HG03103 (cell line): ENCODE data around the gene SEMA3F.

Source experiments
- ATAC-seq: cut with Tn5 transposase; IDR thresholded peaks from one replicate; pipeline ENCODE4 v1.9.1; 2021; ENCODE audit warnings: low read depth; ENCODE audit not compliant: unreplicated experiment

Gene SEMA3F

DNA sequence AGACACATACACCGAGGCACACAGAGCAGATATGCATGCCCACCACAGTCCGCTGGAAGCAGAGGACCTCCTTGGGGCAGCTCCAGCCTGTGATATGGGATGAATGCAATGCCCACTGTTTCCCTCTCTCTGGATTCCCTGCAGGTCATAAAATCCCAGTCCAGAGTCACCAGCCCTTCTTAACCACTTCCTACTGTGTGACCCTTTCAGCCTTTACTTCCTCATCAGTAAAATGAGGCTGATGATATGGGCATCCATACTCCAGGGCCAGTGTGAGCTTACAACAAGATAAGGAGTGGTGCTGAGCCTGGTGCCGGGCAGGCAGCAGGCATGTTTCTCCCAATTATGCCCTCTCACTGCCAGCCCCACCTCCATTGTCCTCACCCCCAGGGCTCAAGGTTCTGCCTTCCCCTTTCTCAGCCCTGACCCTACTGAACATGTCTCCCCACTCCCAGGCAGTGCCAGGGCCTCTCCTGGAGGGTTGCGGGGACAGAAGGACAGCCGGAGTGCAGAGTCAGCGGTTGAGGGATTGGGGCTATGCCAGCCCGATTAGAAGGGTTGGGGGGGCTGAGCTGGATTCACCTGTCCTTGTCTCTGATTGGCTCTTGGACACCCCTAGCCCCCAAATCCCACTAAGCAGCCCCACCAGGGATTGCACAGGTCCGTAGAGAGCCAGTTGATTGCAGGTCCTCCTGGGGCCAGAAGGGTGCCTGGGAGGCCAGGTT, 36.0 kb downstream of the SEMA3F start, which contains the start of gene GNAT1:
Gene GNAT1 (plus strand): TSS at position 675 of the 725 bp plus-strand sequence. CDS start 116 bp downstream, outside the sequence.
- no peak for ATAC-seq

DNA sequence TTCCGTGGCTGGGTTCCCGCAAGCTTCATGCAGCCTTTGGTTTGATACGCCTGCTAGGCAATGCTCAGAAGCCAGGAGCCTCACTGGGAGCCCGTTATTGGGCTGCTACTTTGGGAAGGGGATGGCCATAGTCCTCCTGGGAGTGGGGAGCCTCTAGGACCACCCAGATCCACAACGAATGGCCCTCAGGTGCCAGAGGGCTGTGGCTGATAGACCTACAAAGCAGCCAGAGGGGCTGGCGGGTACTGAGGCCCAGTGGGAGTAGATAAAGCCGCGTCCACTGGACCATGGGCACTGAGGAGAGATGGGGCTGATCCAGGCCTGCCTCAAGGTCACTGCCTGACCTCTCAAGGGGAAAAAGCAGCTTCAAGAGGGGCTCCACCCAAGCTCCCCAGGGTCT, 37.0 kb downstream of the SEMA3F start:
- no peak for ATAC-seq

DNA sequence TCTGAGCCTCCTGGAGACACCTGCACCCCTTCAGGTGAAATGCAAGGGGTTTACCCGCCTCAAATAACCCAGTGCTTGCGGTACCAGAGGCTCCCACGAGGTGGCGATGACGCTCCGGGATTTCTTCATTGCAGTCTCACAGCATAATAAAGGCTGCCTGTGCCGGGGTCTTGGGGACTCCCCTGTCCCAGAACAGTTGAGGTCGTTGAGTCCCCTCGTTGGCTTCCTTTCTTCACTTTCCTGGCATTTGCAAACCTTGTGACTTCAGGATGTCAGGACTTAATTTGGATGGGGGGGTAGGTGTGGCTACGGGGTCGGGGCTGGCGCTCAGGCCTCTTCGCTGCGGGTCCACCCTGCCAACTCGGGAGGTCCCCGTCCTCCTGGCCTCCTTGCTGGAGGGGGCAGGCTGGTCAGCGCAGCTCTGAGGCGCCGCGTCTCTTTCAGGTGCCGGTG, 37.6 kb downstream of the SEMA3F start:
- ATAC-seq, result no peak

DNA sequence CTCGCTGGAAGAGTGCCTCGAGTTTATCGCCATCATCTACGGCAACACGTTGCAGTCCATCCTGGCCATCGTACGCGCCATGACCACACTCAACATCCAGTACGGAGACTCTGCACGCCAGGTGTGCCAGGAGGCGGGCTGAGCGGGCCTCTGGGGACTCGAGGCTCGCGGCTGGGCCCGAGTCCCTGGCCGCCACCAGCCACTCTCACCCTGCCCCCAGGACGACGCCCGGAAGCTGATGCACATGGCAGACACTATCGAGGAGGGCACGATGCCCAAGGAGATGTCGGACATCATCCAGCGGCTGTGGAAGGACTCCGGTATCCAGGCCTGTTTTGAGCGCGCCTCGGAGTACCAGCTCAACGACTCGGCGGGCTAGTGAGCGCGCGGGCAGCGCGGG, 38.2 kb downstream of the SEMA3F start:
- no peak for ATAC-seq

DNA sequence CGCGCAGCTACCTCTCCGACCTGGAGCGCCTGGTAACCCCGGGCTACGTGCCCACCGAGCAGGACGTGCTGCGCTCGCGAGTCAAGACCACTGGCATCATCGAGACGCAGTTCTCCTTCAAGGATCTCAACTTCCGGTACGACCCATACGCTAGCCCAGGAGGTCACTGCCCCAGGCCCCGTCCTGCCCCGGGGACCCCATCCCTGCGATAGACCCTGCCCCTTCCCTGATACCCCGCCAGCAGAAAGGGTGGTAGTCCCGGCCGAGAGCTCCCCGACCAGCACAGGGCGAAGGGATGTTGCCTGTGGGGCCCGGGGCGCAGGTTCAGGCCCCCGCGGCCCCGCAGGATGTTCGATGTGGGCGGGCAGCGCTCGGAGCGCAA, 38.6 kb downstream of the SEMA3F start:
- no peak for ATAC-seq

DNA sequence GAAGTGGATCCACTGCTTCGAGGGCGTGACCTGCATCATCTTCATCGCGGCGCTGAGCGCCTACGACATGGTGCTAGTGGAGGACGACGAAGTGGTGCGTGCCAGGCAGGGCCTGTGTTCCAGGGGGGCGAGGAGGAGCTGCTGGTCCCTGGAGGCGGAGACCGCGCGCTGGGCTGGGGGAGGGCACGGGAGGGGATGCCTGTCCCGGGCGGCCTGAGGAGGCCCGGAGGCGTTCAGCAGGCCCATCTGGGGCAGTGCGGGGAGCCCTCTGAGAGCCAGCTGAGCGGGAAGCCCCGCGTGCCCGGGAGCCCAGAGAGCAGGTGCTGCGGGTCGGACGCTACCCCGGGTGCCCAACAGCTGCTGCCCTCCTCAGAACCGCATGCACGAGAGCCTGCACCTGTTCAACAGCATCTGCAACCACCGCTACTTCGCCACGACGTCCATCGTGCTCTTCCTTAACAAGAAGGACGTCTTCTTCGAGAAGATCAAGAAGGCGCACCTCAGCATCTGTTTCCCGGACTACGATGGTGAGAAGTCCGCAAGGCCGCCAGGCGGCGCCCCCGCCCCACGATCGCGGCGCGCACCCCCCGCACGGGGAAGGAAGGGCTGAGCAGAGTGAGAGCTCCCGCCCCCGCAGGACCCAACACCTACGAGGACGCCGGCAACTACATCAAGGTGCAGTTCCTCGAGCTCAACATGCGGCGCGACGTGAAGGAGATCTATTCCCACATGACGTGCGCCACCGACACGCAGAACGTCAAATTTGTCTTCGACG, 39.2 kb downstream of the SEMA3F start:
- no peak for ATAC-seq

DNA sequence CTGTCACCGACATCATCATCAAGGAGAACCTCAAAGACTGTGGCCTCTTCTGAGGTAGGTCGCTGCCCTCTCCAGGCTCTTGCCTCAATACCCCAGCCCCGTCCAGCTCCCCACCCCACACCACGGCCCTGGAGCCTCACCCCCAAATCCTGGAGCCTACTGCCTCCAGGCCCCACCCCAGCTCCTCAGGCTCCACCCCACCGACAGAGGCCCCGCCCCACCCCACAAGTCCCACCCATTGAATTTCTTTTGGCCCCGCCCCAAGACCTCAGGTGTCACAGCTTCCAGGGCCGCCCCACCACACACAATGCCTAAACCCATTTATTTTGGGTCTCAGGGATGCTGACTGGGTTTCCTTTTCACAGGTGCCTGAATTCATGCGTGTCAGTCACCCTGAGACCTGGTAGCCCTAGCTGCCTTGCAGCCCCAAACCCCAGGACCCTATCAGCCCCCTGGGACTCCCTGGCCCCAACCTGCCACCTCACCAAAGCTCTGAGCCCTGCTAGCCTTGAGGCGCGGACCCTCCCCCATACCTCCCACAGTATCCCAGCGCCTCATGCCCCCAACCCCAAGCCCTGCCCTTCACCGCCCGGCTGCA, 39.9 kb downstream of the SEMA3F start:
- no peak for ATAC-seq

DNA sequence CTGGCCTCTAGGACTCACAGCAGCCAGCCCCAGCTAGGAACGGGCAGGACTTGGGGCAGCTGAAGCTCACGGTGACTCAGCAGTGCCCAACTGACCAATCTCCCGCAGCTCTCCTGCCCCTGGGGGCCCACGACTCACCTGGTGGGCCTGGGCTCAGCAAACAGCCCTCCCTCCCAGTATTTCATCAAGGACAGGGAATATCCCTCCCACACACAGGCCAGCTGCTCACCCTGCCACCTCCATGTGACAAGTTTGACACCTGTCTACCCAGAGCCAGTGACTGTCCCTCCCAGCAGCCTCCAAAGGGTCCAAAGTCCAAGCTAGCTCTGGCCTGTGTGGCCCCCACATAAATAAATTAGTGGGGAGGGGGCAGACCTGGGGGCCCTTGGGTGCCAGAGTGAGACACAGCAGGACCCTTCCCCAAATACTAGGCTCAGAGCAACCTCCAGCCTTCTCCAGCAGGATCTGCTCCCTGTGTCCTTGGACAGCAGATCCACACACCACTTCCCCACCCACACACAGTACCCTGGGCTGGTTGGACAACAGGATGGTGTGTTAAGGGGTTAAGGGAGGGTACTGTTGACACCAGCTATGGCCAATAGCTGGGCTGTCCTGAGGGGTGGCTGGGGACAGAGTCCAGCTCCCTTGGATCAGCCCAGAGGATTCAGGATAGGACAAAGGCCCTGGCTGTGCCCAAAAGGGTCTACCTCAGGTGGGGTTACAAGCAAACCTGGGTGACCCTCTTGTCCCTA, 40.6 kb downstream of the SEMA3F start:
- ATAC-seq, result no peak

DNA sequence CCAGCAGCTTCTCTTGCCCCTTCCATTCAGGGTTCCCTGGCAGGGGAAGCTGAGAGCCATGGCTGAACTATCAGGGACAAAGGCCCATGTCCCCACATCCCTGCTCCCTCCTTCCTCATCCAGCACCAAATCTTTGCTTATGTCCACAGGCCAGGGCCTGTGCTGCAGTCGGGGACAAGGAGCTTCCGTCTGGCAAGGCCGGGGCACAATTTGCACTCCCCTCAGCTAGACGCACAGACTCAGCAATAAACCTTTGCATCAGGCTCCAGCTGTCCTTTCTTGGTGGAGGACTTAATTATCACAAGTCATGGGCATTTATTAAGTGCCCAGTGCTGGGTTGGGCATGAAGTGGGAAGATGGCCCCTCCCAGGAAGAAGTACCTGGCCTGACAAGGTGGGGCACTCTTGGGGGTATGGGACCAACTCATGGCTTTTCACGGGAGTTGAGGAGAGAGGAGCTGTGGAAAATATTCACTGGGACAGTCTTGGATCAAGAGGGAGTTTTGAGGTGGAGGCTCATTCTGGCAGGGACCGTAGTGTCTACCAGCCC, 41.2 kb downstream of the SEMA3F start:
- no peak for ATAC-seq

DNA sequence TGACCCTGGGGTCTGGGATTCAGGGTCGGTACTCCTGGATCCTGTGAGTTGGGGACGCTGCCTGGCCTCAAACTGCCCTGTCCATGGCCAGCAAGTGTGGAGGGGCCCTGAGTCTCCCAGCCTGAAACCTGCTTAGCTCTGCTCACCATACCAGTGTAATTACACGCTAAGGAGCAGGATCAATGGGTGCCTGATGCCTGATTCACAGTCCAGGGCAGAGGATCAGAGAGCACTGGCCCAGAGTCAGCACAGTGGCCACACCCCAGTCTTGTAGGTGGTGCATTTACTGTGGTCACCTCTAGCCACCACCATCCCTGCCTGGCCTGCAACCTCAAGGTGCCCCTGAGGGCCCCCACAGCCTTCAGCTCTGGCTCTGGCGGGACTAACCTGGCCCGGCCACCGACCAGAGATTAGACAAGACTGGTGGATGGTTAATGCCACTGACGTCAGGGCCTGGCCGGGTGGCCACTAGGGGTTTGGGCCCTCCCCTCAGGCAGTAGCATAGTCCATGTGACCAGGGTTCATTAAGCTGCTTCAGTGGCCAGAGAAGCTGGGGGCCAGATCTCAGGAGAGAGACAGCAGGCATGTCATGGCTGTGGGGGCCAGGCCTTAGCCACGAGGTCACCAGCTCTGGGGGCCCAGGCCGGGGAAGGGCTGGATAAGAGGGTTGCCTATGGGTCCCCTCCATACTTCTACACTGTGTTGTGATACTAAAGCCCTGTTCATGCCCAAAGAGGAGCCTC, 46.6 kb downstream of the SEMA3F start:
- no peak for ATAC-seq

DNA sequence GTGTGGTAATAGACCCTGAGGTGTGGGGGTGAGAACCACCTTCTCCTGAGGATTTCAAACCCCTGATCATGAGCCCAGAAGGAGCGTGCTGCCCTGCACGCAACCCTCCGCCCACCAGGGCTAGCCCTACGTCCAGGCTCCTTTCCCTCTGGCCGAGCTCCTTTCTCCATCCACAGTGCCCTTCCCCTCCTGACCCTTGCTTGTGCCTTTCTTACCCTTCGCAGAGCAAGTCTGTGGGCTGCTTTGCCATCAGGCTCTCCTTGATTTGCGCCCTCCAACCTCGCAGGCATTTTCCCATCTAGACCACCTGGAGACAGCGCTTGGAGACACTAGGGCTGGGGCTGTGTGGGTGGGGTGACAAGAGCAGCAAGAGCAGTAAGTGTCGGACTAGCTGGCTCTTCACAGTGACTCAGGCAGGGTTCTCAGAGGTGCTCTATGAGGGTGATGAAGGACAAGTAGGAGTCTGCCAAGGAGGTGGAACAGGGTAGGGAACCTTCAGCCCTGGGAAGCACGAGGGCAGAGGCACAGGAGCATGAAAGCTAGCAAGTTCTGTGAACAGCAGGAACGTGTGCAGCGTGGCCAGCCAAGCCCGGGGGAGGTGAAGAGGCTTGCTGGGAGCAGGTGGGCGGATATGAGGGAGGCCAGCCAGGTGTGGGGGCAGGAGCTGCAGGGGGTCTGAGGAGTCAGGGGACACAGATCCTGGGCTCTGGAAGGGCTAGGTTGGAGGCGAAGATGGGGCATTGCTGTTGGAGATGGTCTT, 47.4 kb downstream of the SEMA3F start:
- no peak for ATAC-seq

DNA sequence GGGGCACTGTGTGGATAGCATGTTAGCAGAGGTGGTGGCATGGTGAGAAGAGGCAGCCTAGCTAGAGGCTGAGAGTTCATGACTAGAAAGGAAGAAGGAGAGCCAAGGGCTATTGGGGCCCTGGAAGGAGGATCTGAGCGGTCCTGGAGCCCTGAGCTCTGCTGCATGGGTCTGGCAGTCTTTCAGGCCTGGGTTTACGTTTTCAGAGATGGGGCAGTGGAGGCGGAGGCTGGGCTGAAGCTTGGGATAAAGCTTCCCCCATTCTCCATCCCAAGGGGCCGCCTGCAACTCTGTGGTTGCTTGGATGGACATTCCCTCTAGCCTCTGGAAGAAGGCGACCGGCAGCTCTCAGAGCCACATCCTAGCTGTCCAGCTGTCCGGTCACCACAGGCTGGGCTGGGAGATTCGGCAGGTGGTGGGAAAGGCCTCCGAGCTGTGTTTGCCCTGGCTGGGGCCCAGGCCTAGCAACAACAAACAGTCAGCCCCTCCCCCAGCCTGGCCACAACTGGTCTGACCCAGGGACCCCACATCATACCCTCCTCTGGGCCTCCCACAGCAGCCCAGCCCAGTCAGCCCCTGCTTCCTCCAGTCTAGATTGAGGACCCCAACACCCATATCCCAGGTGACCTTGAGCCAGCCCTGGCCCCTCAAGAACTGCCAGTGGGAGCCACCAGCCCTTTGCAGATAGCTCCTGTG, 48.1 kb downstream of the SEMA3F start:
- no peak for ATAC-seq

DNA sequence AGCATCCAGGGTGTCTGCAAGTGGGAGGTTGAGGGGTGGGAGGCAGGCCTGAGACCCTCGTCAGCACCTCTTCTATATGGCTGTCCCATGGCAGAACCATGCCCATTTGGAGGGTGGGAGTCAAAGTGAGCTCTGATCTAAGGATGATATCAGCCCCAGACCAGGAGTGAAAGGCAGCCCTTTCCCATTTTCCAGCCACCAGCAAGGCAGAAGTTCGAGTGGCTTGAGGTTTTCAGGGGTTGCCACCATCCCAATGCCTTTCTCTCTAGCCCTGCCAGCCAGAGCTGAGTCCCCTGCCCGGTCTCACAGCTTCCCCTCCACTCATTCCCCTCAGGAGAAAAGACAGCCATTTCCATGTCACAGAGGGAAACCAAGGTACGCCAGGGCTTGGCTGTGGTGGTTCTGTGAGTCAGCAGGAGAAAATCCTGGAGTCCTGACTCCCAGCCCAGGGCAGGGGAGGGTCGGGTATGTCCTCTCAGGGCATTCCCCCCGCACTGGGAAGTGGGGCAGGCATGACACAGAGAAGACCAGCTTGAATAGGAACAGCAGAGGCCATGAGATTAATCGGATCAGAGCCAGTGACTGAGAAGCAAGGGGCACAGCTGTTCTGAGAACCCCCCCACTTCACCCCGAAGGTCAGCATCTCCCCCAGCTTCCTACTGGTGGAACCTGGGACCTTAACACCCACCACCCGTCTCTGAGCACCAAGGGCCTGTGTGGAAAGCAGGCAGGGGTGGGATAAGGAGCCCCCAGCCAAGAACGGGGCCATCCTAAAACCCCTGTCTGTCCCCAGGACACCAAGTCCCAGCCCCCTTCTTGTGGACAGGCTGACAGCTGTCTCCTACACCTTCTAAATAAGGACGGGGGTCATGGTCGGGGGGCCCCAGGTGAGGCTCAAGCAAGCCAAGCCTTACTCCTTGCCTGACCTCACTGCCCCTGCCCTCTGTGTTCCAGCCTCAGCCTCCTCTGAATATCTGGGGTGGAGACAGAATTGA, 49.0 kb downstream of the SEMA3F start:
- ATAC-seq, result no peak

DNA sequence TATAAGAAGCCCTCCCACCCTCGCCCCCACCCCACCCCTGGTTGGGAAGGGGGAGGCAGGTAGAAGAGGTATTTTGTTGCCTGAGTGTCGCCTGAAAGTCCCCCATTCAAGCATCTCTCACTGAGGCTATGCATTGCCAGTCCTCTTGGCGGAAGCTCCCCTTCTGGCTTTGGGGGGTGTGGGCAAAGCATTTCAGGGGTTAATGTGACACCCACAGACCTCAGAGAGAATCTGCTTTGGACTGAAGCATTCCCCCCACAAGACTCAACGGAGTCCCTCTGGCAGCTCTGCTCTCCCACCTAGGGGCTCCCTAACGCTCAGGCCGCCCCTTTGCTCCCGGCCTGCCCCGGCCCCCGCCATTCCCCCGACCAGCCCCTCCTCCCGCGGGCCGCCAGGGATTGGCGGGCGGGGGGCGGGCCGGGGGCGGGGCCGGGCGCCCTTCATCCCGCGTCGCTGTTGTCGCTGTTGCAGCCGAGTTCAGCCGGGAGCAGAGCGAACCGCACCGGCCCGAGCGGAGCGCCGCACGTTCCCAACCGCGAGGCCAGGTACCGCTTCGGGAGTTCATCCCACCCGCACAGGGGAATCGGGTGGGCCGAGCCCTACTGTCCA, 49.8 kb downstream of the SEMA3F start, which contains the start of gene SLC38A3:
Gene SLC38A3 (plus strand): TSS at position 468 of the 609 bp plus-strand sequence. CDS start 8,929 bp downstream, outside the sequence.
- no peak for ATAC-seq

DNA sequence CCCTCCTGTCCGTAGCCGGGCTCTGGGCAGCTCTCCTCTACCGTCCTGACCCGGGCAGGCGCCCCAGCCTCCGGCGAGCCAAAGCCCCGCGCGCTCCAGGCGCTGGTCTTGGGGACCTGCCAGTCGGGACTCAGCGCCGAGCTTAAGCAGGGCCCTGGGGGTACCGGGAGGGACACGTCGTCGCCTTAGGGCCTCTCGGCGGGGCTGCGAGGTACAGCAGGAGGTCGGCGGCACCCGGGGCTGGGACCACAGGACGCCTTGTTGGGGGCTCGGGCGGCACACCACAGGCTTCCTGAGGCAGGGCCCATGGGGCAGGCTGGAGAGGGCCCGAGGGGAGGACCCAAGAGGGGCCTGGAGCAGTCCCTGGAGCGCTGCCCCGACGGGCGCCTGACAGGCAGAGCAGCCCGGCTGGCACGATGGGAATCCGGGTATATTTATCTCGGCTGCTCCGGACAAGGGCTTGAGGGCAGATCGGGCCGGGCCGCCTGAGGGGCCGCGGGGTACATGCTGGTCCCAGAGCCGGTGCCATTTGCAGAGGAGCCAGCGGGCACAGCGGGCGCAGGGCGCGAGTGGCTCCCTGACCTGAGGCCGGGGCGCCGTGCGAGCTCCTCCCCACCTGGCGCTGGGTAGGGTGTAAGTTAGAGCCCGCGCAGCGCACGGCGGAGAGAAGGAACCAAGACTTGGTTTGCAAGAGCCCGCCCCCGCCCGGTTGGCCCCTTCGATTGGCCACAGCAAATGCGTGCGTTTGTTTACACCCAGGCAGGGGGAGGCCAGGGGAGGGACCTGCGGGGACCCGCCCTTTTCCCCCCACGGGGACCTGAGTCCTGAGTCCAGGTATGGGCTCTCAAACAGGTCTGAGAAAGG, 50.5 kb downstream of the SEMA3F start:
- no peak for ATAC-seq
